ENCODE results near the gene TEDDM1. TPM values are rescaled to one million over a fixed set of nuclear protein-coding genes. Genes with fewer than 3 reads are reported as not detected.

TEDDM1 gene
- total and polyA plus RNA-seq, 7 donors: not detected

- DNase-seq (no peak), ATAC-seq (no peak)
- Histone ChIP-seq H3K4me1 (no peaks in the 10 kb centered on the region), H3K27ac (no peak overlapping the region), H3K4me3 (no peak overlapping the region), H3K9me3 (no peaks in the 10 kb centered on the region), H3K27me3 (ENCODE audit: insufficient read depth in 3 of 3, low read length in 2 of 3) (no peaks in the 10 kb centered on the region), H3K36me3 (ENCODE audit: insufficient read depth in 1 of 2, low read depth in 1 of 2) (no peaks in the 10 kb centered on the region)
- 91 to 94% (median 92%) methylated on average over 7 of the region's 7 CpGs for WGBS, 3 donors
- no peak for TF ChIP-seq CTCF (IDR thresholded peaks at IDR 0.05)
- intact Hi-C loops (cut with DNase I): no loop called here
These were observed 30.8 kb upstream of the TEDDM1 start for GRCh38 chr1:182431278-182431677.

GRCh38 chr1:182430263-182431068, 30.0 kb upstream of the TEDDM1 start:
- no peaks in the 10 kb centered on the region for H3K4me1 ChIP-seq
- no peaks in the 10 kb centered on the region for H3K36me3 ChIP-seq (ENCODE audit: insufficient read depth in 1 of 2, low read depth in 1 of 2)
- DNase-seq (no peak), ATAC-seq (no peak)
- H3K27me3 ChIP-seq (ENCODE audit: insufficient read depth in 3 of 3, low read length in 2 of 3): no peaks in the 10 kb centered on the region
- TF ChIP-seq CTCF (IDR thresholded peaks at IDR 0.05): no peak
- no peak overlapping the region for H3K4me3 ChIP-seq
- no peak overlapping the region for H3K27ac ChIP-seq
- no peaks in the 10 kb centered on the region for H3K9me3 ChIP-seq
- WGBS, 3 donors: 68 to 75% (median 69%) methylated on average over 11 of the region's 11 CpGs
- intact Hi-C loops (cut with DNase I): no loop called here

GRCh38 chr1:182428043-182428442, 27.6 kb upstream of the TEDDM1 start:
- 73 to 81% (median 79%) methylated on average over 2 of the region's 2 CpGs for WGBS, 3 donors
- Histone ChIP-seq H3K27me3 (ENCODE audit: insufficient read depth in 3 of 3, low read length in 2 of 3) (no peaks in the 10 kb centered on the region), H3K36me3 (ENCODE audit: insufficient read depth in 1 of 2, low read depth in 1 of 2) (no peaks in the 10 kb centered on the region), H3K9me3 (no peaks in the 10 kb centered on the region), H3K4me1 (no peaks in the 10 kb centered on the region), H3K4me3 (no peak overlapping the region), H3K27ac (no peak overlapping the region)
- DNase-seq: no peak
- TF ChIP-seq CTCF (IDR thresholded peaks at IDR 0.05): no peak
- ATAC-seq: no peak
- intact Hi-C loops (cut with DNase I): no loop called here

GRCh38 chr1:182426442-182427430, 26.3 kb upstream of the TEDDM1 start:
- 87 to 91% (median 89%) methylated on average over 7 of the region's 7 CpGs for WGBS, 3 donors
- intact Hi-C loops (cut with DNase I): no loop called here
- DNase-seq: no peak

More at GRCh38 chr1:182426442-182427430, 26.3 kb upstream of the TEDDM1 start:
- TF ChIP-seq CTCF (IDR thresholded peaks at IDR 0.05): no peak
- Histone ChIP-seq H3K27me3 (ENCODE audit: insufficient read depth in 3 of 3, low read length in 2 of 3) (no peaks in the 10 kb centered on the region), H3K9me3 (no peaks in the 10 kb centered on the region), H3K36me3 (ENCODE audit: insufficient read depth in 1 of 2, low read depth in 1 of 2) (no peaks in the 10 kb centered on the region), H3K27ac (no peak overlapping the region), H3K4me3 (no peak overlapping the region), H3K4me1 (no peaks in the 10 kb centered on the region)
- no peak for ATAC-seq
